ENCODE measurements around the gene METTL8. TPM values are rescaled to one million over a fixed set of nuclear protein-coding genes. Genes with fewer than 3 reads are reported as not detected.
"Not testable (repeated sequence)": the region's sequence is repeated elsewhere in the genome, so short reads cannot be mapped to it uniquely, and the experiment has no call there.

Gene METTL8
- total and polyA plus RNA-seq, 9 donors = 4.5 to 33.0 (median 17.2) TPM

DNA sequence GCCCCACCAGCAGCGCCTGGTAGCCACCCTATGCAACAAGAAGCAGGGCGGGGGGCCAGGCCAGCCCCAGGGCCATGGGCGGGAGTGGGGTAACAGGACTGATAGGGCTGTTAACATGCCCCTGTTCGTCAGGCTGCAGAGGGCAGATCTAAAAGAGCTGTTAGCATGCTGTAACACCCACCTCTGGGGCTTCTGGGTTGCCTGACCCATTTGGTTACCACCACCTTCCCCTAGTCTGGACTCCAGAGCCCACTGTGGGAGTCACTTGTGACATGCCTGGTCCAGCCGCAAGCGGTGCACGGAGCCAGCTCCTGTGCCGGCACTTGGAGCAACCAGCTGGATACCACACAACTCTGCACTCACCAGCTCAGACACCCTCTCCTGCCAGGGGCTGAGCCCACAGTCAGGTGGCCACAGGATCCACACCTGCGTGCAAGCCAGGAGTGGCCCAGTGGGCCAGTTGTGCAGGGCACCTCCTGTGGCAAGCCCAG lies 2.1 kb downstream of the METTL8 start:
- Histone ChIP-seq H3K4me1 (ENCODE audit: insufficient read depth) (no peaks in the 10 kb centered on the region), H3K27ac (no peak overlapping the region), H3K4me3 (no peak overlapping the region), H3K9me3 (no peaks in the 10 kb centered on the region), H3K36me3 (no peaks in the 10 kb centered on the region), H3K27me3 (no peaks in the 10 kb centered on the region)
- intact Hi-C loops (cut with DNase I) = loop anchor here in 2 of 4 donors (10.0 kb wide), 2 partner anchors 93 to 267 kb away; partner anchors contain the start of genes CYBRD1 (in 1 of the 2) and TLK1 (in 1 of the 2)
- DNase-seq = peak in 1 of 5 donors; percentile 21
- WGBS, 3 donors = 93 to 97% (median 96%) methylated on average over 9 of the region's 9 CpGs
- TF ChIP-seq, protein P1, sequence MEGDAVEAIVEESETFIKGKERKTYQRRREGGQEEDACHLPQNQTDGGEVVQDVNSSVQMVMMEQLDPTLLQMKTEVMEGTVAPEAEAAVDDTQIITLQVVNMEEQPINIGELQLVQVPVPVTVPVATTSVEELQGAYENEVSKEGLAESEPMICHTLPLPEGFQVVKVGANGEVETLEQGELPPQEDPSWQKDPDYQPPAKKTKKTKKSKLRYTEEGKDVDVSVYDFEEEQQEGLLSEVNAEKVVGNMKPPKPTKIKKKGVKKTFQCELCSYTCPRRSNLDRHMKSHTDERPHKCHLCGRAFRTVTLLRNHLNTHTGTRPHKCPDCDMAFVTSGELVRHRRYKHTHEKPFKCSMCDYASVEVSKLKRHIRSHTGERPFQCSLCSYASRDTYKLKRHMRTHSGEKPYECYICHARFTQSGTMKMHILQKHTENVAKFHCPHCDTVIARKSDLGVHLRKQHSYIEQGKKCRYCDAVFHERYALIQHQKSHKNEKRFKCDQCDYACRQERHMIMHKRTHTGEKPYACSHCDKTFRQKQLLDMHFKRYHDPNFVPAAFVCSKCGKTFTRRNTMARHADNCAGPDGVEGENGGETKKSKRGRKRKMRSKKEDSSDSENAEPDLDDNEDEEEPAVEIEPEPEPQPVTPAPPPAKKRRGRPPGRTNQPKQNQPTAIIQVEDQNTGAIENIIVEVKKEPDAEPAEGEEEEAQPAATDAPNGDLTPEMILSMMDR (IDR thresholded peaks at IDR 0.05) = no peak
- TF ChIP-seq EP300 (IDR thresholded peaks at IDR 0.05) = no peak
- no peak for TF ChIP-seq POLR2A (IDR thresholded peaks at IDR 0.05)

DNA sequence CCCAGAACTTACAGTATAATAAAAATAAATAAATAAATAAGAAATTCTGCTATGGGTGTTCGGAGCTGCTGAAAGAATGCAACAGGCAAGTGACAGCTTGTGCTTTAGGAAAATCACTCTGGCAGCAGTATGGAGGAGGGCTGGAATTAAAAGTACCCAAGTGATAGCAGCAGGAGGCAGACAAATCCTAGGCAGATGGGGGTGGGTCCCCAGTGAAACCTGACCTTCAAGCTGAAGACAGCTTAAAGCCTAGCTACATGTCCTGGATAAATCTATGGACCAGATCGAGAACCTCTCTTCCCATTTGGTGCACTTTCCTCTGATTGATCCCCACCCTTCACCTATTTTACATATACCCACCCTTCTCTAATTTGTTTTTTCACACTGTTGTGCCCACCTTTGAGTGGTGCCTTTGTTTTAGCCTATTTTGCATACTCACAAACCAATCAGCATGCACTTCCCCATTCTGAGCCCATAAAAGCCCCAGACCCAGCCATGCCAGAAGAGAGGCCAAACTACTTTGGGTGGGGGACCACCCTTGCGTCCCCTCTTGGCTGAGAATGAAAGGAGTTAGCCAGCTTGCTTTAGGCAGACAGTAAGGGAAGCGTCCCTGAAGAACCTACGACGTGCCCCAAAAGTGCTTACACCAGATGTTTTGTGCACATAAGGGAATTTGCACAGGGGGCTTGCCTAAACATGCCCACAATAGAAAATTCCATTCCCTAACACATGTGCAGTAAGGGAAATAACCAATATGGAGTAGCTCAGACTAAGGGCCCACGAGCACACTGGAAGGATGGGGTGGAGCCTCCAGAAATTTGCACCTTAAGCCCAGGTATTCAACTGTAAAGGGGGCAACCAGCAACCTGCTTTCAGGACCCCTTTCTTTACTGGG lies 3.0 kb downstream of the METTL8 start:
- Histone ChIP-seq H3K9me3 (no peaks in the 10 kb centered on the region), H3K27ac (no peak overlapping the region), H3K27me3 (no peaks in the 10 kb centered on the region), H3K4me1 (ENCODE audit: insufficient read depth) (no peaks in the 10 kb centered on the region), H3K4me3 (no peak overlapping the region), H3K36me3 (no peaks in the 10 kb centered on the region)
- WGBS, 3 donors = 96 to 98% (median 97%) methylated on average over 7 of the region's 7 CpGs
- intact Hi-C loops (cut with DNase I) = loop anchor here in 2 of 4 donors (10.0 kb wide), 2 partner anchors 94 to 266 kb away; partner anchors contain the start of genes CYBRD1 (in 1 of the 2) and TLK1 (in 1 of the 2)
- DNase-seq = no peak
- TF ChIP-seq, protein P1 (IDR thresholded peaks at IDR 0.05) = no peak
- TF ChIP-seq EP300 (IDR thresholded peaks at IDR 0.05) = no peak
- TF ChIP-seq POLR2A (IDR thresholded peaks at IDR 0.05) = no peak

DNA sequence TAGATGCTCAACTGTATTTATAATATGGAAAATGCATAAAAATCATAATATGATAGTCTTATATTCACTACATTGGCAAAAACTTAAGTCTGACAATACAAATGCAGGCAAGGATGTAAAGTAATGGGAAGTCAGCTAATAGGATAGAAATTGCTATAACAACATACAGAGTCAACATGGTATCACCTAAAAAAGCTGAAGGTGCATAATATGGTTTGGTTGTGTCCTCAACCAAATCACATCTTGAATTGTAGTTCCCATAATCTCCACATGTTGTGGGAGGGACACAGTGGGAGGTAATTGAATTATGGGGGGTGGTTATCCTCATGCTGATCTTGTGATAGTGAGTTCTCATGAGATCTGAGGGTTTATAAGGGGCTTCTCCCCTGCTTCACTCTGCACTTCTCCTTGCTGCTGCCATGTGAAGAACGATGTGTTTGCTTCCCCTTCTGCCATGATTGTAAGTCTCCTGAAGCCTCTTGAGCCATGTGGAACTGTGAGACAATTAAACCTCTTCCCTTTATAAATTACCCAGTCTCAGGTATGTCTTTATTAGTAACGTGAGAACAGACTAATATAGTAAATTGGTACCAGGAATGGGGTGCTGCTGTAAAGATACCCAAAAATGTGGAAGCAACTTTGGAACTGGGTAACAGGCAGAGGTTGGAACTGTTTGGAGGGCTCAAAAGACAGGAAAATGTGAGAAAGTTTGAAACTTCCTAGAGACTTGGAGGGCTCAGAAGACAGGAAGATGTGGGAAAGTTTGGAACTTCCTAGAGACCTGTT lies 10.9 kb downstream of the METTL8 start:
- H3K36me3 ChIP-seq; H3K27ac ChIP-seq; H3K27me3 ChIP-seq; H3K9me3 ChIP-seq; DNase-seq; intact Hi-C loops (cut with DNase I); H3K4me1 ChIP-seq (ENCODE audit: insufficient read depth); H3K4me3 ChIP-seq: not testable (repeated sequence)
- 91 to 94% (median 93%) methylated on average over 2 of the region's 2 CpGs for WGBS, 3 donors

DNA sequence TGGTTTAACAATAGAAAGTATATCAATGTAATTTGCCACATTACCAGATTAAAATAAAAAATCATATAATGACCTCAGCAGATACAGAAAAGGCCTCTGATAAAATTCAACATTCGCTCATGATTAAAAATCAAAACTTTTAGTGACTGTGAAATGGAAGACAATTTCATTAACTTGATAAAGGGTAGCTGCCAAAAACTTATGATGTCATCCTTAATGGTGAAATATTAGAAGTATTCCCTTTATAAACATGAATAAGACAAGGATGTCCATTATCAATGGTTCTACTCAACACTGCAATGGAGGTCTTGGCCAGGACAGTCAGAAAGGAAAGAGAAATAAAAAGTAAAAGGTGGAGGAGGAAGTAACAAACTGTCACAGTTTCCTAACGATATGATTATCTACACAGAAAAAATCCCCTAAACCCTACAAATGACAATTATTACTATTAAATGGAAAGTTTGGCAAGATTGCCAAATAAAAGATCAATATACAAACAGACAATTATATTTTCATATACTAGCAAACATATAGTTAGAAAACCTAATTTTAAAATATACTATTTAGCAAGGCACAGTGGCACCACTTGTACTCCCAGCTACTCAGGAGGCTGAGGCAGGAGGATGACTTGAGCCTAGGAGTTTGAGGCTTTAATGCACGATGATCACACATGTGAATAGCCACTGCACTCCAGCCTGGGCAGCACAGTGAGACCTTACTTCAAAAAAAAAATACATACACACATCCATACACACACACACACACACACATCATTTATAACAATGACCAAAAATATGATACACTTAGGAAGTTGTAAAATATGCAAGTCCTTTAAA lies 12.8 kb downstream of the METTL8 start:
- no peak overlapping the region for H3K27ac ChIP-seq
- no peaks in the 10 kb centered on the region for H3K9me3 ChIP-seq
- intact Hi-C loops (cut with DNase I) = no loop called here
- H3K4me1 ChIP-seq (ENCODE audit: insufficient read depth) = peaks cover under 1% of the 10 kb centered on the region
- no peaks in the 10 kb centered on the region for H3K36me3 ChIP-seq
- H3K4me3 ChIP-seq = no peak overlapping the region
- no peak for DNase-seq
- TF ChIP-seq, protein P1 (IDR thresholded peaks at IDR 0.05) = no peak
- no peak for TF ChIP-seq POLR2A (IDR thresholded peaks at IDR 0.05)
- no peak for TF ChIP-seq EP300 (IDR thresholded peaks at IDR 0.05)
- no peaks in the 10 kb centered on the region for H3K27me3 ChIP-seq
- 85 to 93% (median 89%) methylated on average over 3 of the region's 3 CpGs for WGBS, 3 donors
